HG03196 (cell line): ENCODE measurements around the gene TFF1.

Source experiments
- ATAC-seq: cut with Tn5 transposase; IDR thresholded peaks from one replicate; pipeline ENCODE4 v1.9.1; 2021; ENCODE audit not compliant: unreplicated experiment

The TFF1 gene

GRCh38 chr21:42398436-42399028 is 32.2 kb upstream of the TFF1 start:
- ATAC-seq = no peak

DNA sequence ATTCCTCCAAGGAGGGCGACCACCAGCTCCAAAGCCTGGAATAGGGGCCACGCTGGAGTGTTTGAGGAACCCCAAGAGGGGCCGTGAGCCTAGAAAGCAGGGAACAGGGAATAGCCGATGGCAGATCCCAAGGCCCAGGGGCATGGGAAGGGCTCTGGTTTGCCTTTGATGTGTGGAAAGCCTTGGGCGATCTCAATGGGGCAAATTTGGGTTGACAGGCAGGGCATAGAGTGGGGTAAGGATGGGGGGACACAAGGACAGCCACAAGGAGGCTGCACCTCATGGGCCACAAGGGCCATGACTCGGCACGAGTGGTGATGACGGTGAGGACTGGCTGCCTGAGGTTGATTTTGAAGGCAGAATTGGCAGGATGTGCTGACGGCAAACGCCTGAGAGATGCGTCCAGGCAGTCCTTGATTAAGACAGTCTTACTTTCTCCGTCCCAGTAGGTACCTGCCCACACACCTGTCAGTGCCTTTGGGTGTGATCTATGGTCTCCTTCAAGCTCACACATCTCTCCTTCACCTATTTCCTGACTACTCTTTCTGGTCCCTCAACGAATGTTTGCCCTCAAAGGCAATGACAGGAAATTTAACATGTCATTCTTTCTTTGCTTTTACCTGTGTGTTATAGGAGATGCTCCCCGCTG is 31.5 kb upstream of the TFF1 start:
- ATAC-seq = no peak

GRCh38 chr21:42396799-42397745 is 30.7 kb upstream of the TFF1 start:
- ATAC-seq = no peak

DNA sequence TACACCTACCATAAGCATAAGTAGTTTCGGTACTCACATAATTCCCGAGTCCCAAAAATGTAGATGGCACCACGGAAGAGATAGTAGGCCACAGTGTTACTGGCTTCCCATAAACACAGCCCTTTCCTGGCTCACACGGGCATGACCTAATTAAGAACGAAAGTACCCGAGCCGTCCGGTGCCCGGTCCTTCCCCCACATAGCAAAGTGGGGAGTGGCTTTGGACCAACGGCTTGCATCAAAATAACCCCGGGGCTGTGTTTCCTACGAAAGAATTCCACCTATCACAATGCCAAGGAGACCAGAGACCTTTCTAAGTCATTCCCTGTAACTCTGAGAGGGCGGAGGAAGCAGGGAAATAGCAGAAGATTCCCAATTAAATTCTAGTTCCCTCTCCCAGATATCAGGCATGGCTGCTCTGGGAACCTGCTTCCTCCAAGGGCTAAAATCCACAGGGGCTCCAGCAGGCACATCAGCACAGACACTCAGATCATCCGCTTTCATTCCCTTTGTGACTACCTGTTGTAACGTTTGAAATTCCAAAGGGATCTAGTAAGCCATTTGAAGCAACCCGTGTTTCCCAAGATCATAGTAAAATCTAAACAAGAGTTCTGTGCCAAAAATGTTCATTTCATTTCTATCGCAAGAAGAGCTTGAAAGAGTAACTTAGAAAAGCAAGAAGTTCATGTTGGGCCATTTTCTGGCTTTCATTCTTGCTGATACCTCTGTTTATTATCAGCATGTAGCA is 29.7 kb upstream of the TFF1 start, which contains the start of gene TMPRSS3:
TMPRSS3 (minus strand) TSS at position 148 of the 747 bp plus-strand sequence. CDS start 635 bp downstream, outside the sequence.
- no peak for ATAC-seq

GRCh38 chr21:42395302-42395701 is 29.0 kb upstream of the TFF1 start:
- ATAC-seq = no peak

GRCh38 chr21:42393443-42393950 is 27.2 kb upstream of the TFF1 start:
- no peak for ATAC-seq

DNA sequence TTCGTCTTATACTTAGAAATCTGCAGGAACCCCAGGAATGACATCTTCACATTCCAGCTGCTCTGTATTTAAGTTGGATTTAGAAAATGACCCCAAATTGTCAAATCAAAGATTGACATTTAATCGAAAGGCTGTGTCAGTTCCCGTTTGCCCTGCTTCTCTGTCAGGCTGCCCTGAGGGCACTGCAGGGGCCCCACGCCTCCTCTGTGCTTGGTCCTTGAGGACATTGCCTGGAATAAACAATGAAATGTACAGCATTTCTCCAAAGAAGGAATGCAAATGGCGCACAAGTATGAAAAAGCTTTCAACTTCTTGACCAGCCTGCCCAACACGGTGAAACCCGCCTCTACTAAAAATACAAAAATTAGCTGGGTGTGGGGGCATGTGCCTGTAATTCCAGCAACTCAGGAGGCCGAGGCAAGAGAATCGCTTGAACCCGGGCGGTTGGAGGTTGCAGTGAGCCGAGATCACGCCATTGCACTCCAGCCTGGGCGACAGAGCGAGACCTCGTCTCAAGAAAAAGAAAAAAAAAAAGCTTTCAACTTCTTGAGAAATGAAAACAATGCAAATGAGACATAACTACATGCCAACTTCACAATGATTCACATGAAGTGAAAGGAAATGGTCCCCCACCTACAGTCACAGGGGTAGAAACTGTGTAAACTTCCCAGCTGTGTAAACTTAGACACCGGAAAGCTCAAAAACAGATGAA is 26.6 kb upstream of the TFF1 start:
- ATAC-seq = peak; percentile 52

GRCh38 chr21:42391297-42391696 is 25.0 kb upstream of the TFF1 start:
- ATAC-seq = no peak

- no peak for ATAC-seq
Measured at GRCh38 chr21:42390696-42391095, 24.4 kb upstream of the TFF1 start.

DNA sequence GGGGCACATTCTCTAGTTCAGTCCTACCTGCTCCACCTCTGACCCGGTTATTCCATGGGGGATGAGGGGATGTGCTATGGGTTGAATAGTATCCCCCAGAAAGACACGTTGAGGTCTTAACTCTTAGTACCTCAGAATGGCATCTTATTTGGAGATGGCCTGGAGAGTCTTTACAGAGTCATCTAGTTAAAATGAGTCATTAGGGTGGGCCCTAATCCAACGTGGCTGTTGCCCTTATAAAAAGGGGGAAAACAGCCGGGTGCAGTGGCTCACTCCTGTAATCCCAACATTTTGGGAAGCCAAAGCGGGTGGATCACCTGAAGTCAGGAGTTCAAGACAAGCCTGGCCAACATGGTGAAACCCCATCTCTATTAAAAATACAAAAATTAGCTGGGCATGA is 23.9 kb upstream of the TFF1 start:
- no peak for ATAC-seq

DNA sequence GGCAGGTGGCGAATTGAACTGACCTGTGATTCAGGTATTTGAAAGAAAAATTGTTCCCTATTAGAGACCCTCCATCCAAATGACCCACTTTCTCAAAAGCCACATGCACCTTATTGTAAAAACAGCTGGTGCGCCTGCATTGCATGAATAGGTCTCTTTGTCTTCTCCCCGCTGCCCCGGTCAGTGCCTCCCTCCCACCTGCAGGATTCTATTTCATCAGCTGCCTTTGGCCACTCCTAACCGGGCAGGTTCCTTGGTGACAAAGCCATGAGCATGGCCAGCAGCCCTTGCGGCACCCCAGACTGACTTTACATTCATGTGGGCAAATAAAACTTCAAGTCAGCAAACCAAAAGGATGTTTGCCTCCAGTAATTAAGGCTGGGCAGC is 23.1 kb upstream of the TFF1 start:
- ATAC-seq = no peak

GRCh38 chr21:42388740-42389448 is 22.6 kb upstream of the TFF1 start:
- no peak for ATAC-seq

DNA sequence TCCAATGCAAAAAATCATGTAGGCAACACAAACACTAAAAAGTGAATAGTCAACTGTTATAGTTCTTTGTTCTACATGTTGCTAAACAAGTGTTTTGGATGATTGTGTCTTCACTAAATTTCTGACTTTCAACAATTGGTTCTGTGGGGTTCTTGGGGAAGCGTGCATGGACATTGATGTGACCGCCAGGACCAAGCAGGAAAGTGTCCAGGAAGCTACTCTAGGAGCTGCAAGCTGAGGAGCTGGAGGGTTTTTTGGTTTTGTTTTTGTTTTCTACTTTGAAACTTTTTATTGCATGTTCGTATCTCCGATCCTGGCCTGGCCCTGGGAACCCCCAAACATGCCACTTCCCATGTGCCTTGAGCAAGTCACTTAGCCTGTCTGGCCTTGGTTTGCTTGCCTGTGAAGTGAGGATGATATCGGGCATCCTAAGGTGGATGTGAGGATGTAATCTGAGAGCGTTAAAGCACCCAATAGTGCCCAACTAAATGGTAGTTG is 21.6 kb upstream of the TFF1 start:
- no peak for ATAC-seq

DNA sequence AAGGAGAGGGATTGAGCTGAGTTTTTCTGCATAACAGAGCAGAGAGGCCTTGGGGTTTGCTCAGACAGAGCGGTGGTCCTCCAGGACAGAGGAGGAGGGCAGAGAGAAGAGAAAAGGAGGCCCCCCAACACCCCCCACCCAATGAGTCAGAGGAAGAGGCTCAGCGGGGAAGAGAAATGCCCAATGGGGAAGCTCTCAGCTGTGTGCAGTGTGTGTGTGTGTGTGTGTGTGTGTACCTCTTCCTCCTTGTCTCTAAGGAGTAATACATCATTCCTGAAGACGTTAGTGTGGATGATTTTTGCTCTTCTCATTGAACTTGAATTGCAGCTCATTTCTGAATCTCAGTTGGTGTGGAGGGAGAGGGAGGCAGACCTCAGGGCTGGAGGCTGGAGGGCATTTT is 20.8 kb upstream of the TFF1 start:
- no peak for ATAC-seq

- ATAC-seq = no peak
Measured at GRCh38 chr21:42386034-42386591, 19.8 kb upstream of the TFF1 start.

DNA sequence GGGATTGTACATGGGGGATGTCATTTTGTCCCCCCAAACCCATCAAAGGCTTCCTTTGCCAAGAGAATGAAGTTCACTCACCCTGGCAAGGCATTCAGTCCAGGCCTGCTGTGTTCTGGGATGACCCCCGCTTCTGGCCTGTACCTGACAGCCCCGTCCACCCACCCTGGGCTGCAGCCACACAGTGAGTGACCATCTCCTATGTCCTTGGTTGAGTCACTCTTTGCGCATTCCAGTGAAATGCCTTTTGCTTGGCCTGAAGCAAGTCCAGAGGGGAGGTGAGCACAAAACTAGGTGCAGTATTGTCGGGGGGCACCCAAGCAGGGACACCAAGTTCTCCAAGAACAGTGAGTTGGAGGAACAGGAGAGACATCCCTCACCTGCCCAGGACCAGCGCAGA is 19.3 kb upstream of the TFF1 start:
- ATAC-seq = no peak

GRCh38 chr21:42384989-42385388 is 18.7 kb upstream of the TFF1 start:
- no peak for ATAC-seq

DNA sequence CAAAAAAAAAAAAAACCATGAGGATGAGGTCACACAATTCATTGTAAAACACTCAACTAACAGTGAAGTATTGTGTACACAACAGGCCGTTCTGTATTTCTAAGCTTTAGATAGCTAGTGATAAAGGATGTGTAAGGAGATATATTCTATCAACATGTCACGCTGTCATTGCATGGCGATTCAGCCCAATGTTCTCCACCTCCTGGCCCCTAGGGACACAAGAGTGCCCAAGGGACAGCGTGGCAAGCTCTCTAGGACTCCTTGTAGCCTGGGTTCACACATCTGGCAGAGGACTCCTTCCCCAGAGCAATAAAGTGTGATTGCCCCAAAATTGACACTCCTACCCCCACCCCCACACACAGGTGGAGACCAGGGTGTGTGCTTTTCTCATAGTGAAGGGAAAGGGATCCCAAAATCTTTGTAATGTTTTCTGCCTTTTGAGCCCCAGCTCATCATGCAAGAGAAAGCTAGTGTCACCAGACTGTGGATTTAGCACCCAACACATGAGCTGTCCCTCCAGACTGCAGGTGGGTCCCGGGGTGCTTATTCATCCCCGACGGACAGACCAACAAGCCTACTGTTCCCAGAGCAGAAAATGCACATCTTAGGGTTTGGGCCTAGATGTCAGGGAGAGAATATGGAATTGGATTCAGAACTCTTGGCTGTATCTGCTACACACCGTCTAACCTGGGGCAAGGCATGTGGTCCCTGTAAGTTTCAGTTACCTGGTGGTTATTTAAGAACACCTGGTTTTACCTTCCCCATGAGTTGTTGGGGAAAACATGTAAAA is 18.0 kb upstream of the TFF1 start:
- ATAC-seq = no peak
